Lower lobe of right lung (tissue), 2 donors: Measurements from ENCODE around the gene LRCOL1. TPM values are rescaled to one million over a fixed set of nuclear protein-coding genes. Genes with fewer than 3 reads are reported as not detected.

Experiments
- ATAC-seq, 2 donors: fragments of 200-7000 bp; cut with Tn5 transposase; one replicate each; pipeline ENCODE4 v1.9.1; 2020 to 2022; ENCODE audit warnings: mild to moderate bottlenecking in 2 of 2, moderate library complexity in 2 of 2
- DNase-seq: peaks from one replicate; pipeline ENCODE4 v3.0.0-alpha.2; 2020
- H3K27ac ChIP-seq: fragments of 200-600 bp; one replicate; pipeline ENCODE4 v1.8.0; 2022
- H3K27me3 ChIP-seq: fragments of 200-600 bp; one replicate; pipeline ENCODE4 v1.8.0; 2022; ENCODE audit warnings: low read depth
- H3K36me3 ChIP-seq: fragments of 200-600 bp; one replicate; pipeline ENCODE4 v1.8.0; 2022; ENCODE audit warnings: mild to moderate bottlenecking
- H3K4me1 ChIP-seq: fragments of 200-600 bp; one replicate; pipeline ENCODE4 v1.8.0; 2022
- H3K4me3 ChIP-seq: fragments of 200-600 bp; one replicate; pipeline ENCODE4 v1.8.0; 2022; ENCODE audit warnings: mild to moderate bottlenecking
- H3K9me3 ChIP-seq: fragments of 200-600 bp; one replicate; pipeline ENCODE4 v1.8.0; 2022
- intact Hi-C: fragments of 100-400 bp; cut with DNase I; formaldehyde crosslinking; loops from one replicate; pipeline ENCODE4 v1.11.0; 2022
- total RNA-seq: library from RNA; stranded (reverse); fragmentation: NEBNext Ultra II Directional; extraction: Animal tissue kit (Norgen Biotek cat#: 25700); gene quantifications from one replicate; pipeline ENCODE4 v1.2.1, GENCODE V29; 2021
- TF ChIP-seq, protein P1 (sequence below): fragments of 200-600 bp; IDR thresholded peaks from one replicate; pipeline ENCODE4 v1.8.0; 2022; ENCODE audit warnings: antibody characterized with exemption, mild to moderate bottlenecking
- donor health status: DM: no; HTN: yes; CAD: no; lungs with severe emphysema.

Gene LRCOL1
- total RNA-seq, 1 donor from 2014 or later = 2.3 TPM

DNA sequence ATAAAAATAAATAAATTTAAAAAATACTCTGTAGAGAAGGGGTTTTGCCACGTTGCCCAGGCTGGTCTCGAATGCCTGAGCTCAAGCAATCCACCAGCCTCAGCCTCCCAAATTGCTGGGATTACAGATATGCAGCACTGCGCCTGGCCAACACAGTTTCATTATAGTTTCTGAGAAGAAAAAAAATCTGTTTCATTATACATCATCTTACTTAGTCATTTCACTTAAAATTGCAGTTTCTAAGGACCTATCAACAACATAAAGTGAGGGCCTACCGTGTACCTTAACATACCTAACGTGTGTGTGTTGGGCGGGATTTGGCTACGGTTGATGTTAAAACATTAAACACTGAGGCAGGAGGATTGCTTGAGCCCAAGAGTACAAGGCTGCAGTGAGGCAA lies 36.5 kb upstream of the LRCOL1 start:
- H3K27me3 ChIP-seq = no peaks in the 10 kb centered on the region
- ATAC-seq = no peak
- TF ChIP-seq, protein P1, sequence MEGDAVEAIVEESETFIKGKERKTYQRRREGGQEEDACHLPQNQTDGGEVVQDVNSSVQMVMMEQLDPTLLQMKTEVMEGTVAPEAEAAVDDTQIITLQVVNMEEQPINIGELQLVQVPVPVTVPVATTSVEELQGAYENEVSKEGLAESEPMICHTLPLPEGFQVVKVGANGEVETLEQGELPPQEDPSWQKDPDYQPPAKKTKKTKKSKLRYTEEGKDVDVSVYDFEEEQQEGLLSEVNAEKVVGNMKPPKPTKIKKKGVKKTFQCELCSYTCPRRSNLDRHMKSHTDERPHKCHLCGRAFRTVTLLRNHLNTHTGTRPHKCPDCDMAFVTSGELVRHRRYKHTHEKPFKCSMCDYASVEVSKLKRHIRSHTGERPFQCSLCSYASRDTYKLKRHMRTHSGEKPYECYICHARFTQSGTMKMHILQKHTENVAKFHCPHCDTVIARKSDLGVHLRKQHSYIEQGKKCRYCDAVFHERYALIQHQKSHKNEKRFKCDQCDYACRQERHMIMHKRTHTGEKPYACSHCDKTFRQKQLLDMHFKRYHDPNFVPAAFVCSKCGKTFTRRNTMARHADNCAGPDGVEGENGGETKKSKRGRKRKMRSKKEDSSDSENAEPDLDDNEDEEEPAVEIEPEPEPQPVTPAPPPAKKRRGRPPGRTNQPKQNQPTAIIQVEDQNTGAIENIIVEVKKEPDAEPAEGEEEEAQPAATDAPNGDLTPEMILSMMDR = no peak
- DNase-seq = no peak
- no peaks in the 10 kb centered on the region for H3K4me1 ChIP-seq
- H3K36me3 ChIP-seq = peaks cover 64% of the 10 kb centered on the region
- H3K4me3 ChIP-seq = no peak overlapping the region
- H3K9me3 ChIP-seq = no peaks in the 10 kb centered on the region
- intact Hi-C loops = no loop called here
- no peak overlapping the region for H3K27ac ChIP-seq

DNA sequence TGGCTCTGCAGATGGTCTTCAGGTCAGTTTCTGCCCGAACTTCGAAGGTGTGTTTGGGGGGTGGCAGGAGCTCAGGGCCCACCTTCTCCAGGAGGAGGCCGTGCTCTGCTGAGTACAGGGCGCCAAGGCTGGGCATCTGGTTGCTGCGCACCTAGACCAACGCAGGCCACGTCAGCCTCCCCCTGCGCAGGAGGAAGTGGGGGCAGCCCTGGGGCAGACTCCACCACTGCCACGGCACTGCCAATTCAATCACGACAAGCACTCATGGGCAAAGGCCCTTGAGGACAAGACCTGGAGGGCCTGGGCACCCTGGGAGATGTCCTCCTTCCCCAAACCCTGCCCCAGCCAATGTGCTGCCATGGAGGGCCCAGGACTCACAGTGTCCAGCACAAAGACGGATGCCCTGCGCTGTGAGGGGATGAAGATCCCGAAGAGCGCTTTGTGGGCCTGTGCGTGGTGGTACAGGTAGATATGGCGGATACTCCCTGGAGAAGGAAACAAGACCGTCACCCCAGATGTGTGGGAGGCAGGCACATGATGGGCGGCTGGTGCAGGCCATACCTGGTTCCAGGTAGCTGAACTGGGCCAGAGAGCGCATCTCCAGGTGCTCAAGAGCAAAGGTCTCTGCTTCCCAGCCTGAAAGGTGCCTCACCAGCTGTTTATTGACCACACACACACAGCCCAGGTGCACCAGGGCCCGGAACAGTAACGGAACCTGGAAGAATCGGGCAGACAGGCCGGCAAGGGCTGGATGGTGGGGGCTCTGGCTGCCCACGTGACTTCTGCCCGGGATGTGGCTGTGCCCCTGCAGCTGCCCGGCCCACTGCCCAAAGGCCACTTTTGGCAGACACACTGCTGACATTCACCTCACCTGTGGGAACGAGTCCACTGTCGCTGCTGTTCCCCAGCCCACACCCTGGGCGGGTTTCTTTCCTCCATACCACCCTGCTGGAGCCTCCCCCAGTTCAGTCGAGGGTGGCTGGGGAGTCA lies 32.8 kb upstream of the LRCOL1 start:
- no peak for ATAC-seq
- no peak for DNase-seq
- TF ChIP-seq, protein P1 = no peak
- intact Hi-C loops = no loop called here
- H3K4me1 ChIP-seq = no peaks in the 10 kb centered on the region
- H3K27me3 ChIP-seq = no peaks in the 10 kb centered on the region
- H3K4me3 ChIP-seq = no peak overlapping the region
- no peaks in the 10 kb centered on the region for H3K9me3 ChIP-seq
- peaks cover 74% of the 10 kb centered on the region for H3K36me3 ChIP-seq
- H3K27ac ChIP-seq = no peak overlapping the region

DNA sequence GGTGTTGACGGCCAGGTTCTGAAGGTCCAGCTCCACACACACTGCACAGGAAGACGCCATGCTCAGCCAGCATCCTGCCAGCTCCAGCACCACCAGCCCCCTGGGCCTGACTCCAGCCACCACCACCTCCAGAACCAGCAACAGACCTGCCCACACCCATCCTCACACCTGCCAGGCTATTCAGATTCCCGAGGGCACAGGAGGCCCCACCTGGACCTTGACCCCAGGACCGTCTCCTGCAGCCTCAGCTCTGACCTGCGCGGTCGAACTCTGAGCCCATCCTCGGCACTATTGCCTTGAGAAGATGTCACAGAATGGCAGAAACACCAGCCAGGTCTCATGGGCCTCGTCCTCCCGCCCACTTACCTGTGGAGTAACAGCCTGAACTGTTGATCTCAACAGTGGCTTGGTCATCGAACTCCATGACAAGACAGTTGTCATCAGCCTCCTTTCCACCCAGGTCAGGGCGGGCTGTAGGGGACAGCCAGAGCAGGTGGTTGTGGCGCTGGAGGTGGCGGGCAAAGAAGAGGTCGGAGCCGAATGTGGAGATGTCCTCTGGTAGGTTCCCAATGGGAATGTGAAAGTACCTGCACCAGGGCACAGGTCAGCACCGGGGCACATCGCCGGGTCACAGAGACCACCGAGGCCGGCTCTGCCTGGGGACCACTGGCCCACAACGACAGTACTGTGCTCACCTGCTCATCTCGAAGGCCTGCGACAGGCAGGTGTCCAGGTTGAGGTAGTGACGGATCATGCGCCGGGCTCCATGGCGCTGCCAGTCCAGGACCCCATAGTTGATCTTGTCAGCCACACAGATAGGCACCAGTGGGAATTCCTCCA lies 31.6 kb upstream of the LRCOL1 start:
- Histone ChIP-seq H3K27ac (no peak overlapping the region), H3K27me3 (no peaks in the 10 kb centered on the region), H3K4me1 (no peaks in the 10 kb centered on the region), H3K36me3 (peaks cover 76% of the 10 kb centered on the region), H3K9me3 (no peaks in the 10 kb centered on the region), H3K4me3 (no peak overlapping the region)
- TF ChIP-seq, protein P1 = no peak
- DNase-seq (no peak), ATAC-seq (no peak)
- intact Hi-C loops = no loop called here

DNA sequence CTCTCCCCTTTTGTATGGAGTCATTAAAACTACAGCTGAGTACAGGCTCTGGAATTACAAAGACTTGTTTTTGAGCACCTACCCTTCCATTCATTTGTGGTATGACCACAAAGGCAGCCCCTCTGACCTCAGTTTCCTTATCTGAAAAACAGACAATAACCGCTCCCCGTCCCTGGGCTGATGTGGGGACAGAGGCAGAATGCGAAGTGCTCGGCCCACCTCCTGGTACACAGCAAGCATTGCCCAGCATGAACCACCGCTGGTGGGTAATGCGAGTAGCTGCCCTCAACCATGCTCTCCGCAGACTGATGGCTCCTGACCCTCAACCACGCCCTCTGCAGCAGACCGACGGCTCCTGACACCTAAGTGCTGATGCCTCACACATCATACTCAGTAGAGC lies 30.6 kb upstream of the LRCOL1 start:
- intact Hi-C loops = no loop called here
- no peak for ATAC-seq
- TF ChIP-seq, protein P1 = no peak
- H3K27ac ChIP-seq = no peak overlapping the region
- no peak for DNase-seq
- no peaks in the 10 kb centered on the region for H3K4me1 ChIP-seq
- no peaks in the 10 kb centered on the region for H3K9me3 ChIP-seq
- no peaks in the 10 kb centered on the region for H3K27me3 ChIP-seq
- no peak overlapping the region for H3K4me3 ChIP-seq
- H3K36me3 ChIP-seq = peaks cover 75% of the 10 kb centered on the region

DNA sequence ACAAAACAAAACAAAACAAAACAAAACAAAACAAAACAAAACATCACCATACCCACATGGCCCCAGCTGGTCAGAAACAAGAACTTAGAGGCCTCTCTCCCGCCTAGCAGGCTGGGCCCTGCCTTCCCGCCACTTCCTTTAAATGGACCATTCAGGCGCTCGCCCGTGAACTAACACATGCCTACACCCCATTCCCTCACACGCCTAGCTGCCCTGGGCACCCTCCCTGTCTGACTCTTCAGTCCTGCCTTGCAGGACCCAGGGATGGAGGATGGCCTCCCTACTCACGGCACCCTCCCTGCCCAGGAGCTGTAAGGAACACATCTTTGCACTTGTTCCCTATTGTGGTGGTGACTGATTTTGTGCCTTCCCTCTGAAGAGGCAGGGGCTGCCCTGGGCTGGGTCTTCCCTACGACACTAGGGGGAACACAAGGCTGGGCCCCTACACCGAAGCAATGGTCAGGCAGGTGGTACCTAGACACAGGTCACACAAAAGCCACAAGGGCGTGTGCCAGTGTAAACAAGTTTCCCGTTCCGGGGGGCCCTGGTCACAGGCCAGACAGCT lies 29.7 kb upstream of the LRCOL1 start:
- H3K9me3 ChIP-seq = no peaks in the 10 kb centered on the region
- H3K4me1 ChIP-seq = no peaks in the 10 kb centered on the region
- DNase-seq (no peak), ATAC-seq (no peak)
- H3K27me3 ChIP-seq = no peaks in the 10 kb centered on the region
- no peak overlapping the region for H3K4me3 ChIP-seq
- peaks cover 83% of the 10 kb centered on the region for H3K36me3 ChIP-seq
- no peak overlapping the region for H3K27ac ChIP-seq
- intact Hi-C loops = no loop called here
- TF ChIP-seq, protein P1 = no peak
